Suprapubic skin (tissue), 4 donors: ENCODE data around the gene ABHD17A.

Source experiments
- EP300 ChIP-seq: sonication (generic); formaldehyde crosslinking; IDR thresholded peaks from one replicate; pipeline ENCODE4 v1.6.1; 2017; ENCODE audit warnings: antibody characterized with exemption
- POLR2A ChIP-seq, 2 donors: fragments of 450-650 bp; IDR thresholded peaks; one replicate each; pipeline ENCODE4 v1.6.1; 2017; ENCODE audit warnings: antibody characterized with exemption in 2 of 2, mild to moderate bottlenecking in 2 of 2, moderate library complexity in 2 of 2
- POLR2AphosphoS5 ChIP-seq, 3 donors: sonication (generic); formaldehyde crosslinking; IDR thresholded peaks; one replicate each; pipeline ENCODE4 v1.6.1; 2017; ENCODE audit warnings: antibody characterized with exemption in 3 of 3
- TF ChIP-seq, protein P1 (sequence below), 2 donors: fragments of 200-600 bp in 1 of 2; fragments of 450-650 bp in 1 of 2; sonication (generic) in 1 of 2; IDR thresholded peaks; one replicate each; pipeline ENCODE4 v1.5.1; 2016 to 2019; ENCODE audit warnings: antibody characterized with exemption in 2 of 2, mild to moderate bottlenecking in 1 of 2, moderate library complexity in 1 of 2

DNA sequence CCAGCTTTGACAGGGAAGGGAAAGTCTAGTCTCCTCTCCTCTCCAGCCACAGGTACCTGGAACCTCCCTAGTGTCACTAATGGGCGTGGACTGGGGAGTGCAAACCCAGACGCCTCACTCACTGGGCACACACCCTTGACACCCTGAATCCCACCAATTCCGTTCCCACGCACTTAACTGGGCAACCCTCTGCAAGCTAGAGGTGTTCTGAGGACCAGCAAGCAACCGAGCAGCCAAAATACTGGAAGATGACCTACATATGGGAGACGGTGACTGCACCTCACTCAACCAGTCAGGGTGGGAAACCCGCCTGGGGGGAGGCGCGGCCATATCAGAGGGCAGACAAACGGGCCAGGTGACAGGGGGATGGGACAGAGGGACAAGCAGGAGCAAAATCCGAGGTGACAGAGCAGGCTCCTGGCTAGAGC, 991 bp downstream of the ABHD17A start:
- TF ChIP-seq POLR2A (IDR thresholded peaks at IDR 0.05) = no peak
- TF ChIP-seq, protein P1, sequence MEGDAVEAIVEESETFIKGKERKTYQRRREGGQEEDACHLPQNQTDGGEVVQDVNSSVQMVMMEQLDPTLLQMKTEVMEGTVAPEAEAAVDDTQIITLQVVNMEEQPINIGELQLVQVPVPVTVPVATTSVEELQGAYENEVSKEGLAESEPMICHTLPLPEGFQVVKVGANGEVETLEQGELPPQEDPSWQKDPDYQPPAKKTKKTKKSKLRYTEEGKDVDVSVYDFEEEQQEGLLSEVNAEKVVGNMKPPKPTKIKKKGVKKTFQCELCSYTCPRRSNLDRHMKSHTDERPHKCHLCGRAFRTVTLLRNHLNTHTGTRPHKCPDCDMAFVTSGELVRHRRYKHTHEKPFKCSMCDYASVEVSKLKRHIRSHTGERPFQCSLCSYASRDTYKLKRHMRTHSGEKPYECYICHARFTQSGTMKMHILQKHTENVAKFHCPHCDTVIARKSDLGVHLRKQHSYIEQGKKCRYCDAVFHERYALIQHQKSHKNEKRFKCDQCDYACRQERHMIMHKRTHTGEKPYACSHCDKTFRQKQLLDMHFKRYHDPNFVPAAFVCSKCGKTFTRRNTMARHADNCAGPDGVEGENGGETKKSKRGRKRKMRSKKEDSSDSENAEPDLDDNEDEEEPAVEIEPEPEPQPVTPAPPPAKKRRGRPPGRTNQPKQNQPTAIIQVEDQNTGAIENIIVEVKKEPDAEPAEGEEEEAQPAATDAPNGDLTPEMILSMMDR (IDR thresholded peaks at IDR 0.05) = no peak
- TF ChIP-seq POLR2AphosphoS5 (IDR thresholded peaks at IDR 0.05) = no peak
- TF ChIP-seq EP300 = no peak
